ENCODE results near the gene CCDC171.

- TF ChIP-seq CTCF (IDR thresholded peaks at IDR 0.05; ENCODE audit: insufficient read depth, low read depth, low read length): no peak
- TF ChIP-seq EZH2 (IDR thresholded peaks at IDR 0.05; ENCODE audit: insufficient read depth, low read length): no peak
Measured at GRCh38 chr9:15849871-15850270, 297.0 kb downstream of the CCDC171 start.

All from astrocyte (in vitro differentiated cells and primary cell).